GM04503 (cell line): ENCODE results near the gene DDX25.

Experiments
- DNase-seq: peaks from one replicate; pipeline ENCODE4 v3.0.0-alpha.2; 2012; ENCODE audit warnings: low read depth

Gene DDX25

DNA sequence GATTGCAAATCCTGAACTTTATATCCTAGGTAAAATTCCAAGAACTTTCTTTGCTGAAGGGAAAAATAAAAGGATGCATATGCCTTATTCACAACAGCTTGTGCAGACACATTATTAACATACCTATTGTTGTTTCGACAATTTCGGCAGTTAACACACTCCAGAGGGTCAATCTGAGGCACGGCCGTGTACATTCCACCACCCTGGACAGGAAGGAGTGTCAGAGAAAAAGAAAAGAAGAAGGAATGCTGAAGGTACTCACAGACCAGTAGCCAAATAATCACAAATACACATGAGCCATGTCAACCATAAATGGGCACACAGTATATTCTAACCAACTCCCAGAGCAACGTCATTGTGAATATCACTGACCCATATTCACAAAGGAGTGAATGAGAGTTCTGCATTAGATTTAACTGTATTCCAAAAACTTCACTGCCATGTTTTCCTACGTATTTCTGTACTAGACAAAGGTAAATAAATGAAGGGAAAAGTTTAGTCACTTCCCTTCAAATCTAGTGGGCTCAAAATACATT, 73.9 kb downstream of the DDX25 start:
- DNase-seq = no peak
